Kidney (tissue), 14 donors: ENCODE results near the gene TMPRSS3. TPM values are rescaled to one million over a fixed set of nuclear protein-coding genes. Genes with fewer than 3 reads are reported as not detected.

Source experiments
- DNase-seq, 5 donors: peaks; one replicate each; pipeline ENCODE4 v3.0.0-alpha.2; 2013 to 2020
- FAIRE-seq: peaks from 2 replicates; lab custom pipeline; 2012; peaks lifted over from hg19 to GRCh38; lab: Jason Lieb, UNC
- H3K27ac ChIP-seq, 2 donors: one replicate each; pipeline ENCODE4 v1.7.0; 2013; ENCODE audit warnings: low read depth in 2 of 2, low read length in 2 of 2, inconsistent platforms in 1 of 2
- H3K27me3 ChIP-seq: one replicate; pipeline ENCODE4 v1.7.1; 2013; ENCODE audit warnings: low read length, inconsistent platforms; ENCODE audit not compliant: control insufficient read depth, insufficient read depth
- H3K36me3 ChIP-seq, 3 donors: one replicate each; pipeline versions ENCODE4 v1.7.0 to v1.7.1; 2013; ENCODE audit warnings: low read length in 3 of 3, control low read depth in 1 of 3, inconsistent platforms in 1 of 3; ENCODE audit not compliant: insufficient read depth in 3 of 3, control insufficient read depth in 2 of 3
- H3K4me1 ChIP-seq, 3 donors: one replicate each; pipeline versions ENCODE4 v1.7.0 to v1.7.1; 2013; ENCODE audit warnings: low read length in 3 of 3, inconsistent platforms in 1 of 3, low read depth in 1 of 3; ENCODE audit not compliant: control insufficient read depth in 2 of 3, insufficient read depth in 2 of 3
- H3K4me3 ChIP-seq, 3 donors: one replicate each; pipeline versions ENCODE4 v1.7.0 to v1.8.1; 2013; ENCODE audit warnings: low read length in 3 of 3, control low read depth in 1 of 3, inconsistent platforms in 1 of 3
- H3K9ac ChIP-seq, 3 donors: one replicate each; pipeline versions ENCODE4 v1.7.0 to v1.7.1; 2013; ENCODE audit warnings: low read length in 3 of 3, control low read depth in 1 of 3, inconsistent platforms in 1 of 3
- H3K9me3 ChIP-seq, 3 donors: one replicate each; pipeline versions ENCODE4 v1.7.0 to v1.7.1; 2013; ENCODE audit warnings: low read length in 3 of 3, control low read depth in 1 of 3, inconsistent platforms in 1 of 3; ENCODE audit not compliant: control insufficient read depth in 2 of 3, insufficient read depth in 1 of 3
- intact Hi-C: fragments of 100-400 bp; cut with DNase I; formaldehyde crosslinking; loops from one replicate; pipeline ENCODE4 v1.11.1; 2022
- polyA plus RNA-seq: library from polyadenylated mRNA; stranded (reverse); fragments of 350-450 nt; fragmentation: Illumina TruSeq; extraction: RNeasy Lipid Tissue Mini Kit (QIAGEN cat#74804); gene quantifications from one replicate; pipeline ENCODE4 v1.2.3, GENCODE V29; 2014; ENCODE audit warnings: low read depth, low replicate concordance; ENCODE audit not compliant: insufficient read depth
- total RNA-seq: library from RNA; stranded (reverse); fragmentation: NEBNext Ultra II Directional; extraction: Animal tissue kit (Norgen Biotek cat#: 25700); gene quantifications from one replicate; pipeline ENCODE4 v1.2.1, GENCODE V29; 2021
- TF ChIP-seq, protein P1 (sequence below): IDR thresholded peaks from 3 replicates; pipeline ENCODE4 v1.5.1; 2012; ENCODE audit warnings: mild to moderate bottlenecking, moderate library complexity, borderline replicate concordance; ENCODE audit not compliant: insufficient read depth; ENCODE audit errors: extremely low read depth
- donor health status: control.
- donor health status: control.
- donor health status: control.
- donor health status: control.
- donor health status: control.
- donor health status: DM: yes; HTN: yes; CAD: no.
- donor health status: Normal renal cell carcinoma (clear cell type).

TMPRSS3 gene
- total and polyA plus RNA-seq, 2 donors from 2014 or later = 3.0 to 15.4 TPM

DNA sequence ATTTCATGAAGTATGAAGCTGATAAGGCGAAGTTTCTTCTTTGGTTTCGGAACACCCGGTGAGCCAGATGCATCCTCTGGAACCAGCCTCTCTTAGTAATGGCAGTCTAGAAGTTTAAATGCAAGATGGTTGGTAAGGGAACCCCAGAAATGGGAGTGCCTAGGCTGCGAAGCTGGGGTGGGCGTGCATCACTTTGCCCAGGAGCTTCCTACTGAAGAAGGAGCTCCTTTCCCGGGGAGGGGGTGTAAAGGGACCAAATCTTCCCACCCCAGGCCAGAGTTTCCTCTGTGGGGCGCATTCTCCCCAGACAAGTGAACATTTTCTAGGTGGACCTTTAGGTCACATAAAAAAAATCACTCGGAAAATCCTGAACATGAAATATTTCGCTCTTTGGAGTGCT, 49.4 kb downstream of the TMPRSS3 start:
- no peaks in the 10 kb centered on the region for H3K27me3 ChIP-seq
- H3K36me3 ChIP-seq = no peaks in the 10 kb centered on the region
- H3K9me3 ChIP-seq = no peaks in the 10 kb centered on the region
- H3K4me1 ChIP-seq = peaks cover 0 to 2% (median 0%) of the 10 kb centered on the region in 3 donors
- intact Hi-C loops = no loop called here
- FAIRE-seq = no peak
- no peak overlapping the region for H3K4me3 ChIP-seq
- TF ChIP-seq, protein P1, sequence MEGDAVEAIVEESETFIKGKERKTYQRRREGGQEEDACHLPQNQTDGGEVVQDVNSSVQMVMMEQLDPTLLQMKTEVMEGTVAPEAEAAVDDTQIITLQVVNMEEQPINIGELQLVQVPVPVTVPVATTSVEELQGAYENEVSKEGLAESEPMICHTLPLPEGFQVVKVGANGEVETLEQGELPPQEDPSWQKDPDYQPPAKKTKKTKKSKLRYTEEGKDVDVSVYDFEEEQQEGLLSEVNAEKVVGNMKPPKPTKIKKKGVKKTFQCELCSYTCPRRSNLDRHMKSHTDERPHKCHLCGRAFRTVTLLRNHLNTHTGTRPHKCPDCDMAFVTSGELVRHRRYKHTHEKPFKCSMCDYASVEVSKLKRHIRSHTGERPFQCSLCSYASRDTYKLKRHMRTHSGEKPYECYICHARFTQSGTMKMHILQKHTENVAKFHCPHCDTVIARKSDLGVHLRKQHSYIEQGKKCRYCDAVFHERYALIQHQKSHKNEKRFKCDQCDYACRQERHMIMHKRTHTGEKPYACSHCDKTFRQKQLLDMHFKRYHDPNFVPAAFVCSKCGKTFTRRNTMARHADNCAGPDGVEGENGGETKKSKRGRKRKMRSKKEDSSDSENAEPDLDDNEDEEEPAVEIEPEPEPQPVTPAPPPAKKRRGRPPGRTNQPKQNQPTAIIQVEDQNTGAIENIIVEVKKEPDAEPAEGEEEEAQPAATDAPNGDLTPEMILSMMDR = no peak
- H3K27ac ChIP-seq = no peak overlapping the region
- H3K9ac ChIP-seq = no peak overlapping the region
- no peak for DNase-seq

DNA sequence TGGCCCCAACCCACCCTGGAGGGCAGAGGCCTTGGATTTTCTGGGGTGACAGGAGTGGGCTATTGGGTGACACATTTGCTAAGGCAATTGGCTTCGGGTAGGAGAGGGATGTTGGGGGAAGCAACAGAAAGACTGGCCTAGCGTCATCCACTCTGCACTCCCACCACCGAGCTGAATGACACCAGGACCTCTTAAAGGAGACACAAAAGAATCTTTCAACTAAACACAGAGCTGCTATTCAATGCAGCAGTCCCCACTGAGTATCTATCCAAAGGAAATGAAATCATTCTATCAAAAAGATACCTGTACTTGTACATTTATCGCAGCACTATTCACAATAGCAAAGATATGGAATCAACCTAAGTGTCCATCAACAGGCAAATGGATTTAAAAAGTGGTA, 51.2 kb downstream of the TMPRSS3 start:
- Histone ChIP-seq H3K9me3 (no peaks in the 10 kb centered on the region), H3K27me3 (no peaks in the 10 kb centered on the region), H3K36me3 (no peaks in the 10 kb centered on the region), H3K4me1 (no peaks in the 10 kb centered on the region), H3K4me3 (no peak overlapping the region), H3K9ac (no peak overlapping the region), H3K27ac (no peak overlapping the region)
- DNase-seq (no peak), FAIRE-seq (no peak)
- TF ChIP-seq, protein P1 = no peak
- intact Hi-C loops = no loop called here

DNA sequence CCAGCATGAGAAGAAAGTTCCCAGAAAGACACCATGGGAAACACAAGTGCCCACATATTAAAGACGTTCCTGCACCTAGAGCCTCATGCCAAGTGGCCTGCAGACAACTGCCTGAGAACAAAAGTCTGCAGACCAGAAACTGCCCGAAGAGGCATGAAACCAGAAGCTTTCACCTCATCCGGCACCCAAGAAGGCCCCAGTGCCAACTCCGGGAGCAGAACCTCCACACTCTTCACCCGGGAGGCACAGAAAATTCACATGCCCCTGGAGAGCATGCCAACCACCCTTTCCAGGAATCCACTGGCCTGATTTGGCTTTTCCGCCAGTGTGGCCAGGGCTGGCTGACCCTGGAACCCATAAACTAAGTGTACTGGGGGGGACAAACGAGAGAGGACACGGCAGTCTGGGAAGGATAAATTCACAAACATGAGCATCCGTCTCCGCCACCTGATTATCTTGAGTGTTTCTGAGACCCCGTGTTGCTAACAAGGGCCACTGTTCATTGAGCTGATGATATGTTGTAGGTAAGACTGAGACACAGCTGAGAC, 51.8 kb downstream of the TMPRSS3 start:
- no peaks in the 10 kb centered on the region for H3K36me3 ChIP-seq
- FAIRE-seq = no peak
- DNase-seq = no peak

More for the DNA sequence above, 51.8 kb downstream of the TMPRSS3 start:
- Histone ChIP-seq H3K9ac (no peak overlapping the region), H3K9me3 (no peaks in the 10 kb centered on the region), H3K27ac (no peak overlapping the region), H3K4me1 (no peaks in the 10 kb centered on the region), H3K4me3 (no peak overlapping the region), H3K27me3 (no peaks in the 10 kb centered on the region)
- TF ChIP-seq, protein P1 = no peak
- intact Hi-C loops = no loop called here
